Thyroid gland (tissue), 4 donors: ENCODE results near the gene C10orf62.

Source experiments
- POLR2A ChIP-seq, 2 donors: fragments of 450-650 bp; IDR thresholded peaks; one replicate each; pipeline ENCODE4 v1.6.1; 2017; ENCODE audit warnings: antibody characterized with exemption in 2 of 2, mild to moderate bottlenecking in 2 of 2, moderate library complexity in 1 of 2
- TF ChIP-seq, protein P1 (sequence below), 6 experiments: fragments of 200-600 bp in 3 of 6; fragments of 450-650 bp in 3 of 6; sonication (generic) in 3 of 6; IDR thresholded peaks; one replicate each; pipeline ENCODE4 v1.5.1; 2016 to 2019; ENCODE audit warnings: antibody characterized with exemption in 6 of 6, mild to moderate bottlenecking in 2 of 6, inconsistent platforms in 1 of 6, moderate library complexity in 1 of 6

- TF ChIP-seq, protein P1, sequence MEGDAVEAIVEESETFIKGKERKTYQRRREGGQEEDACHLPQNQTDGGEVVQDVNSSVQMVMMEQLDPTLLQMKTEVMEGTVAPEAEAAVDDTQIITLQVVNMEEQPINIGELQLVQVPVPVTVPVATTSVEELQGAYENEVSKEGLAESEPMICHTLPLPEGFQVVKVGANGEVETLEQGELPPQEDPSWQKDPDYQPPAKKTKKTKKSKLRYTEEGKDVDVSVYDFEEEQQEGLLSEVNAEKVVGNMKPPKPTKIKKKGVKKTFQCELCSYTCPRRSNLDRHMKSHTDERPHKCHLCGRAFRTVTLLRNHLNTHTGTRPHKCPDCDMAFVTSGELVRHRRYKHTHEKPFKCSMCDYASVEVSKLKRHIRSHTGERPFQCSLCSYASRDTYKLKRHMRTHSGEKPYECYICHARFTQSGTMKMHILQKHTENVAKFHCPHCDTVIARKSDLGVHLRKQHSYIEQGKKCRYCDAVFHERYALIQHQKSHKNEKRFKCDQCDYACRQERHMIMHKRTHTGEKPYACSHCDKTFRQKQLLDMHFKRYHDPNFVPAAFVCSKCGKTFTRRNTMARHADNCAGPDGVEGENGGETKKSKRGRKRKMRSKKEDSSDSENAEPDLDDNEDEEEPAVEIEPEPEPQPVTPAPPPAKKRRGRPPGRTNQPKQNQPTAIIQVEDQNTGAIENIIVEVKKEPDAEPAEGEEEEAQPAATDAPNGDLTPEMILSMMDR (IDR thresholded peaks at IDR 0.05): no peak
- TF ChIP-seq POLR2A (IDR thresholded peaks at IDR 0.05): no peak
Observed at GRCh38 chr10:97550336-97551149, 39.0 kb upstream of the C10orf62 start.
